CD14-positive monocyte (primary cell): ENCODE results near the gene ASTN2. TPM values are rescaled to one million over a fixed set of nuclear protein-coding genes. Genes with fewer than 3 reads are reported as not detected.

Experiments
- DNase-seq, 3 donors: peaks; one replicate each; pipeline ENCODE4 v3.0.0-alpha.2; 2011 to 2022
- H2AFZ ChIP-seq: 2 replicates; pipeline ENCODE4 v1.6.0; 2012; ENCODE audit warnings: mild to moderate bottlenecking, low read depth, low read length, inconsistent platforms; ENCODE audit not compliant: insufficient read depth, poor library complexity, severe bottlenecking
- H3K27ac ChIP-seq, 2 donors: 1 replicate in 1 of 2; 2 replicates in 1 of 2; pipeline ENCODE4 v1.5.1; 2012 to 2013; ENCODE audit warnings: low read length in 2 of 2, control low read depth in 1 of 2, inconsistent platforms in 1 of 2, low read depth in 1 of 2, mild to moderate bottlenecking in 1 of 2
- H3K27me3 ChIP-seq, 2 donors: one replicate each; pipeline versions ENCODE4 v1.6.0 to v1.6.1; 2011 to 2013; ENCODE audit warnings: low read length in 2 of 2; ENCODE audit not compliant: control insufficient read depth in 2 of 2, insufficient read depth in 2 of 2
- H3K36me3 ChIP-seq, 2 donors: replicated peaks in 1 of 2; 1 replicate in 1 of 2; 2 replicates in 1 of 2; pipeline versions ENCODE4 v1.5.1 to v1.6.1; 2012 to 2013; ENCODE audit warnings: low read length in 2 of 2, control low read depth in 1 of 2, inconsistent platforms in 1 of 2, mild to moderate bottlenecking in 1 of 2; ENCODE audit not compliant: insufficient read depth in 2 of 2, control insufficient read depth in 1 of 2
- H3K4me1 ChIP-seq, 2 donors: 1 replicate in 1 of 2; 2 replicates in 1 of 2; pipeline versions ENCODE4 v1.5.1 to v1.6.1; 2012 to 2013; ENCODE audit warnings: low read length in 2 of 2, control low read depth in 1 of 2, inconsistent platforms in 1 of 2, mild to moderate bottlenecking in 1 of 2, moderate library complexity in 1 of 2; ENCODE audit not compliant: insufficient read depth in 2 of 2, control insufficient read depth in 1 of 2
- H3K4me2 ChIP-seq: replicated peaks from 2 replicates; pipeline ENCODE3; 2012; ENCODE audit warnings: low read length, moderate library complexity, mild to moderate bottlenecking; ENCODE audit not compliant: poor library complexity, severe bottlenecking; ENCODE audit errors: extremely low read depth
- H3K4me3 ChIP-seq, 3 experiments: fragments of 200-600 bp in 1 of 3; sonication (generic) in 1 of 3; replicated peaks in 1 of 3; 1 replicate in 2 of 3; 2 replicates in 1 of 3; pipeline ENCODE4 v1.5.1; 2011 to 2013; ENCODE audit warnings: low read length in 3 of 3, mild to moderate bottlenecking in 3 of 3, control low read depth in 2 of 3, low read depth in 2 of 3, inconsistent platforms in 1 of 3, moderate library complexity in 1 of 3
- H3K79me2 ChIP-seq: 2 replicates; pipeline ENCODE4 v1.6.0; 2012; ENCODE audit warnings: mild to moderate bottlenecking, control low read depth, inconsistent platforms, low read length, moderate library complexity; ENCODE audit not compliant: insufficient read depth
- H3K9ac ChIP-seq: 2 replicates; pipeline ENCODE4 v1.6.0; 2017; ENCODE audit warnings: low read length, mild to moderate bottlenecking; ENCODE audit not compliant: insufficient read depth, poor library complexity, severe bottlenecking
- H3K9me3 ChIP-seq, 2 donors: replicated peaks in 1 of 2; 1 replicate in 1 of 2; 2 replicates in 1 of 2; pipeline versions ENCODE4 v1.5.1 to v1.6.1; 2012 to 2013; ENCODE audit warnings: low read length in 2 of 2, control low read depth in 1 of 2; ENCODE audit not compliant: control insufficient read depth in 1 of 2, insufficient read depth in 1 of 2
- H4K20me1 ChIP-seq: 2 replicates; pipeline ENCODE4 v1.6.0; 2012; ENCODE audit warnings: mild to moderate bottlenecking, low read length, control low read depth, moderate library complexity; ENCODE audit not compliant: insufficient read depth
- H3K27ac Mint-ChIP-seq, 7 donors: one replicate each; pipeline ENCODE4 v1.8.0; 2020; ENCODE audit warnings: mild to moderate bottlenecking in 7 of 7, mixed read lengths in 7 of 7, moderate library complexity in 6 of 7, inconsistent platforms in 2 of 7
- H3K27me3 Mint-ChIP-seq, 3 donors: one replicate each; pipeline ENCODE4 v1.8.0; 2021 to 2022; ENCODE audit warnings: low read depth in 3 of 3, mild to moderate bottlenecking in 3 of 3, mixed read lengths in 3 of 3, moderate library complexity in 3 of 3, inconsistent platforms in 1 of 3
- H3K36me3 Mint-ChIP-seq, 2 donors: one replicate each; pipeline ENCODE4 v1.8.0; 2020; ENCODE audit warnings: mixed read lengths in 2 of 2, inconsistent platforms in 1 of 2, mild to moderate bottlenecking in 1 of 2
- H3K4me1 Mint-ChIP-seq: one replicate; pipeline ENCODE4 v1.8.0; 2020; ENCODE audit warnings: mild to moderate bottlenecking, mixed read lengths
- H3K4me3 Mint-ChIP-seq, 2 donors: one replicate each; pipeline ENCODE4 v1.8.0; 2020; ENCODE audit warnings: mild to moderate bottlenecking in 2 of 2, mixed read lengths in 2 of 2, moderate library complexity in 1 of 2
- H3K9me3 Mint-ChIP-seq, 7 donors: one replicate each; pipeline ENCODE4 v1.8.0; 2020 to 2022; ENCODE audit warnings: mixed read lengths in 7 of 7, mild to moderate bottlenecking in 6 of 7, moderate library complexity in 6 of 7, inconsistent platforms in 2 of 7
- CTCF ChIP-seq: fragments of 200-600 bp; IDR thresholded peaks from one replicate; pipeline ENCODE4 v1.8.0; 2022; ENCODE audit warnings: antibody characterized with exemption, mild to moderate bottlenecking
- WGBS: methylation state at CpG from one replicate; pipeline ENCODE4 v1.1.5; 2013; ENCODE audit warnings: missing lambda C conversion rate; ENCODE audit not compliant: insufficient coverage; 5-methylcytosine and 5-hydroxymethylcytosine counted together
- intact Hi-C, 2 donors: fragments of 100-400 bp; cut with micrococcal nuclease; formaldehyde crosslinking; loops; one replicate each; pipeline versions ENCODE4 v1.15.0 to v1.15.1; 2023
- polyA plus RNA-seq, 3 donors: library from polyadenylated mRNA; depleted of rRNA in 1 of 3; unstranded in 2 of 3; stranded (reverse) in 1 of 3; fragments of 300-500 nt in 2 of 3; fragments of >200 nt in 1 of 3; fragmentation: Illumina TruSeq in 2 of 3; gene quantifications; 1 replicate in 2 of 3; 2 replicates in 1 of 3; pipeline ENCODE4 v1.2.3, GENCODE V29; 2012 to 2021

Gene ASTN2
- polyA plus RNA-seq, 3 donors, result not detected

- no peaks in the 10 kb centered on the region for H3K79me2 ChIP-seq
- H3K36me3 ChIP-seq, result no peaks in the 10 kb centered on the region
- no peak overlapping the region for H2AFZ ChIP-seq
- H3K27ac Mint-ChIP-seq, result no peak overlapping the region
- no peak overlapping the region for H3K4me3 ChIP-seq
- no peak for DNase-seq
- H3K27me3 ChIP-seq, result no peaks in the 10 kb centered on the region
- H3K4me1 ChIP-seq, result no peaks in the 10 kb centered on the region
- intact Hi-C loops, result no loop called here
- H3K4me2 ChIP-seq, result no peak overlapping the region
- no peak overlapping the region for H3K9ac ChIP-seq
- peaks cover 0 to 2% (median 0%) of the 10 kb centered on the region in 7 donors for H3K9me3 Mint-ChIP-seq
- H3K4me3 Mint-ChIP-seq, result no peak overlapping the region
- no peaks in the 10 kb centered on the region for H4K20me1 ChIP-seq
- peaks cover 2% of the 10 kb centered on the region for H3K4me1 Mint-ChIP-seq
- peaks cover 0 to 10% (median 7%) of the 10 kb centered on the region in 3 donors for H3K27me3 Mint-ChIP-seq
- H3K9me3 ChIP-seq, result no peaks in the 10 kb centered on the region
- no peaks in the 10 kb centered on the region for H3K36me3 Mint-ChIP-seq
- WGBS, result 100% methylated on average over 1 of the region's 2 CpGs
- no peak overlapping the region for H3K27ac ChIP-seq
- TF ChIP-seq CTCF, result no peak
These were observed 673.1 kb downstream of the ASTN2 start for GRCh38 chr9:116741742-116742141.

GRCh38 chr9:116741086-116741740 is 673.6 kb downstream of the ASTN2 start:
- no peaks in the 10 kb centered on the region for H3K79me2 ChIP-seq
- no peak overlapping the region for H3K9ac ChIP-seq
- Mint-ChIP-seq H3K9me3 (no peaks in the 10 kb centered on the region), H3K36me3 (no peaks in the 10 kb centered on the region), H3K27me3 (peaks cover 0 to 12% (median 5%) of the 10 kb centered on the region in 3 donors), H3K4me1 (peaks cover 2% of the 10 kb centered on the region), H3K27ac (no peak overlapping the region), H3K4me3 (no peak overlapping the region)
- H3K4me2 ChIP-seq, result no peak overlapping the region
- H3K9me3 ChIP-seq, result no peaks in the 10 kb centered on the region
- 56% methylated on average over 2 of the region's 3 CpGs for WGBS
- no peaks in the 10 kb centered on the region for H4K20me1 ChIP-seq
- no peak overlapping the region for H2AFZ ChIP-seq
- no peak for DNase-seq
- no peaks in the 10 kb centered on the region for H3K4me1 ChIP-seq
- no peaks in the 10 kb centered on the region for H3K27me3 ChIP-seq
- H3K27ac ChIP-seq, result no peak overlapping the region
- TF ChIP-seq CTCF, result no peak
- intact Hi-C loops, result no loop called here
- no peaks in the 10 kb centered on the region for H3K36me3 ChIP-seq
- no peak overlapping the region for H3K4me3 ChIP-seq
